NCI-H1105 (cell line): ENCODE results near the gene MINDY4.

Experiments used
- DNase-seq: peaks from one replicate; lab custom pipeline; 2025; lab: John Stamatoyannopoulos, UW

Gene MINDY4

GRCh38 chr7:30855936-30856335 lies 84.7 kb downstream of the MINDY4 start:
- DNase-seq: no peak

GRCh38 chr7:30858576-30858975 lies 87.4 kb downstream of the MINDY4 start:
- no peak for DNase-seq

GRCh38 chr7:30859202-30859939 lies 88.2 kb downstream of the MINDY4 start:
- no peak for DNase-seq

- no peak for DNase-seq
Measured at GRCh38 chr7:30859940-30860496, 88.8 kb downstream of the MINDY4 start.

- no peak for DNase-seq
Measured at GRCh38 chr7:30861612-30862011, 90.4 kb downstream of the MINDY4 start.

GRCh38 chr7:30862995-30863705 lies 91.9 kb downstream of the MINDY4 start:
- no peak for DNase-seq

GRCh38 chr7:30863706-30864035 lies 92.5 kb downstream of the MINDY4 start:
- no peak for DNase-seq

GRCh38 chr7:30864101-30864500 lies 92.9 kb downstream of the MINDY4 start:
- no peak for DNase-seq

- DNase-seq: no peak
Measured at GRCh38 chr7:30865076-30865475, 93.9 kb downstream of the MINDY4 start.

GRCh38 chr7:30865821-30866220 lies 94.6 kb downstream of the MINDY4 start:
- DNase-seq: no peak

- DNase-seq: no peak
Measured at GRCh38 chr7:30866939-30867338, 95.7 kb downstream of the MINDY4 start.

GRCh38 chr7:30867483-30867882 lies 96.3 kb downstream of the MINDY4 start:
- no peak for DNase-seq

- peak; percentile 40 for DNase-seq
Measured at GRCh38 chr7:30869794-30870611, 98.8 kb downstream of the MINDY4 start.

GRCh38 chr7:30870821-30871518 lies 99.8 kb downstream of the MINDY4 start:
- DNase-seq: no peak

- no peak for DNase-seq
Measured at GRCh38 chr7:30871655-30872054, 100.4 kb downstream of the MINDY4 start.

- DNase-seq: no peak
Measured at GRCh38 chr7:30873207-30873606, 102.0 kb downstream of the MINDY4 start.

- DNase-seq: no peak
Measured at GRCh38 chr7:30873656-30874055, 102.4 kb downstream of the MINDY4 start.

- no peak for DNase-seq
Measured at GRCh38 chr7:30874656-30875302, 103.6 kb downstream of the MINDY4 start.

GRCh38 chr7:30877015-30877769 lies 106.0 kb downstream of the MINDY4 start:
- no peak for DNase-seq

- DNase-seq: no peak
Measured at GRCh38 chr7:30877993-30878392, 106.8 kb downstream of the MINDY4 start.
